K562 (cell line): ENCODE data around the gene CIAO2A. TPM values are rescaled to one million over a fixed set of nuclear protein-coding genes. Genes with fewer than 3 reads are reported as not detected.
A peak's percentile ranks its signal among the peaks of the same experiment; 100 is the strongest.

ENCODE experiments used
- COPS2 ChIP-seq: fragments of 450-650 bp; conservative IDR thresholded peaks from 2 replicates; pipeline ENCODE4 v1.6.1; 2016; ENCODE audit warnings: mild to moderate bottlenecking, moderate library complexity
- MCM5 ChIP-seq: fragments of 450-650 bp; IDR thresholded peaks from 2 replicates; pipeline ENCODE4 v1.6.1; 2016; ENCODE audit warnings: low read depth
- NR4A1 ChIP-seq, 2 experiments: fragments of 250-450 bp in 1 of 2; fragments of 450-650 bp in 1 of 2; sonication (Bioruptor Pico) in 1 of 2; IDR thresholded peaks; 2 replicates each; pipeline versions ENCODE4 v1.4.0 to v1.6.1; 2016 to 2020; ENCODE audit warnings: mild to moderate bottlenecking in 2 of 2, missing compliant biosample characterization in 1 of 2, missing genetic modification characterization in 1 of 2, moderate library complexity in 1 of 2
- PHF8 ChIP-seq: fragments of 200-600 bp; sonication (generic); IDR thresholded peaks from 2 replicates; pipeline ENCODE4 v1.6.1; 2012; ENCODE audit warnings: mixed run types, mild to moderate bottlenecking, inconsistent platforms, low read length, moderate library complexity, borderline replicate concordance
- POLR2H ChIP-seq: IDR thresholded peaks from 2 replicates; pipeline ENCODE4 v1.6.1; 2016; ENCODE audit warnings: missing genetic modification characterization, low read depth, mild to moderate bottlenecking, control low read depth, missing compliant biosample characterization, moderate library complexity
- SIRT6 ChIP-seq: IDR thresholded peaks from one replicate; pipeline ENCODE4 v1.6.1; 2012; ENCODE audit warnings: low read depth, mild to moderate bottlenecking, control low read depth, inconsistent platforms, low read length, moderate library complexity
- ZNF589 ChIP-seq: fragments of 200-800 bp; sonication (Bioruptor generic); IDR thresholded peaks from 2 replicates; pipeline ENCODE4 v1.6.1; 2016; ENCODE audit warnings: low read depth, missing genetic modification characterization, missing compliant biosample characterization
- polyA plus RNA-seq, 8 experiments: library from polyadenylated mRNA; depleted of rRNA in 4 of 8; stranded (reverse) in 5 of 8; unstranded in 3 of 8; fragments of >200 nt; fragmentation: Nextera tagmentation in 2 of 8; fragmentation: Illumina TruSeq in 1 of 8; extraction: Ambion mirVana in 2 of 8; extraction: Trizol in 1 of 8; gene quantifications; 2 replicates each; pipeline versions ENCODE4 v1.2.1 to v1.2.3, GENCODE V29; 2011 to 2014; ENCODE audit warnings: inconsistent platforms in 1 of 8, missing spikeins in 1 of 8
- total RNA-seq, 7 experiments: library from RNA; depleted of rRNA in 6 of 7; stranded (reverse); fragments of >200 nt in 6 of 7; fragmentation: Illumina TruSeq in 2 of 7; extraction: Trizol in 2 of 7; gene quantifications; 2 replicates each; pipeline versions ENCODE4 v1.2.1 to v1.2.3, GENCODE V29; 2011 to 2021; ENCODE audit warnings: low replicate concordance in 1 of 7
- TF ChIP-seq, protein P1 (sequence below), 2 experiments: fragments of 450-650 bp in 1 of 2; sonication (generic) in 1 of 2; formaldehyde crosslinking in 1 of 2; IDR thresholded peaks; 2 replicates each; pipeline versions ENCODE4 v1.7.1 to v1.9.0; 2016 to 2022; ENCODE audit warnings: inconsistent platforms in 1 of 2, mild to moderate bottlenecking in 1 of 2, missing genetic modification reagents in 1 of 2
- TF ChIP-seq, protein P2 (sequence below): fragments of 250-450 bp; sonication (Bioruptor Pico); IDR thresholded peaks from 2 replicates; pipeline ENCODE4 v1.4.0; 2020; ENCODE audit warnings: mild to moderate bottlenecking, moderate library complexity
- TF ChIP-seq, protein P3 (sequence below): sonication (generic); formaldehyde crosslinking; IDR thresholded peaks from 2 replicates; pipeline ENCODE4 v1.8.1; 2023; ENCODE audit warnings: missing genetic modification reagents, mild to moderate bottlenecking, borderline replicate concordance

Gene CIAO2A
- total and polyA plus RNA-seq, 9 of the 15 experiments (the other 6 are each of a cell fraction or from before 2014, with no cell fraction given), result 161 to 429 (median 313) TPM

DNA sequence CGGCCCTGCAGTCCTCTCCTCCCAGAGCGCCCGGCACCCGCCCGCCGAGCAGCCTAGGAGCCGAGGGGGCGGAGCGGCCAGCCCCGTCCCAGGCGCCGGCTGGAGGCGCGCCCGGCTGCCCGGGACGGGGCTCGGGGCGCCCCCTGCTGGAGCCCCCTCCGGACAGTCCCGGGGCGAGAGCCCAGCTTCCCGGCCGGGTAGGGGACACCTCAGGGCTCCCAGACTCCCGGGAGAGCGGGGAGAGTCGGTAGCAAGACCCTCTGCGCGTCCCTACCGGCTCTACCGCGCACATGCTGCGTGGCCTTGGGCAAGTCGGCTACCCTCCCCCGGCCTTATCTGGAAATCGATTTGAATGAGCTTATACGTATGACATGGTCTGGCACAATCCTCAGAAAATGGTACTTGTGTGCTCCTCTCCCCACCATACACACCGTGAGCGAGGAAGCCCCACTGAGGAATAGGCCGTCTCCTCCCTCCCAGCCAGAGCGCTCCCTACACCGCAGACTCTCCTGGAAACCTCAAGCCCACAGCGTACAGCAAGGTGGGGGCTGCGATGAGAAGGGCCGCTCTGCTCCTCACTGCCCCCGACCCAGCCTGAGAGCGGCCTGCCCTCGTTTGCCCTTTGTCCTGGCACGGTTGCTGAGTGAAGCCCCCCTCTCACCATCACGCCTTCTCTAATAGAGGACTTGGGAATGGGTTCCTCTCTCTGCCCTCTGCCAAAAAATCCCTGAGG is 47.1 kb downstream of the CIAO2A start, which contains the start of gene DAPK2 (continued):
- TF ChIP-seq, protein P1, sequence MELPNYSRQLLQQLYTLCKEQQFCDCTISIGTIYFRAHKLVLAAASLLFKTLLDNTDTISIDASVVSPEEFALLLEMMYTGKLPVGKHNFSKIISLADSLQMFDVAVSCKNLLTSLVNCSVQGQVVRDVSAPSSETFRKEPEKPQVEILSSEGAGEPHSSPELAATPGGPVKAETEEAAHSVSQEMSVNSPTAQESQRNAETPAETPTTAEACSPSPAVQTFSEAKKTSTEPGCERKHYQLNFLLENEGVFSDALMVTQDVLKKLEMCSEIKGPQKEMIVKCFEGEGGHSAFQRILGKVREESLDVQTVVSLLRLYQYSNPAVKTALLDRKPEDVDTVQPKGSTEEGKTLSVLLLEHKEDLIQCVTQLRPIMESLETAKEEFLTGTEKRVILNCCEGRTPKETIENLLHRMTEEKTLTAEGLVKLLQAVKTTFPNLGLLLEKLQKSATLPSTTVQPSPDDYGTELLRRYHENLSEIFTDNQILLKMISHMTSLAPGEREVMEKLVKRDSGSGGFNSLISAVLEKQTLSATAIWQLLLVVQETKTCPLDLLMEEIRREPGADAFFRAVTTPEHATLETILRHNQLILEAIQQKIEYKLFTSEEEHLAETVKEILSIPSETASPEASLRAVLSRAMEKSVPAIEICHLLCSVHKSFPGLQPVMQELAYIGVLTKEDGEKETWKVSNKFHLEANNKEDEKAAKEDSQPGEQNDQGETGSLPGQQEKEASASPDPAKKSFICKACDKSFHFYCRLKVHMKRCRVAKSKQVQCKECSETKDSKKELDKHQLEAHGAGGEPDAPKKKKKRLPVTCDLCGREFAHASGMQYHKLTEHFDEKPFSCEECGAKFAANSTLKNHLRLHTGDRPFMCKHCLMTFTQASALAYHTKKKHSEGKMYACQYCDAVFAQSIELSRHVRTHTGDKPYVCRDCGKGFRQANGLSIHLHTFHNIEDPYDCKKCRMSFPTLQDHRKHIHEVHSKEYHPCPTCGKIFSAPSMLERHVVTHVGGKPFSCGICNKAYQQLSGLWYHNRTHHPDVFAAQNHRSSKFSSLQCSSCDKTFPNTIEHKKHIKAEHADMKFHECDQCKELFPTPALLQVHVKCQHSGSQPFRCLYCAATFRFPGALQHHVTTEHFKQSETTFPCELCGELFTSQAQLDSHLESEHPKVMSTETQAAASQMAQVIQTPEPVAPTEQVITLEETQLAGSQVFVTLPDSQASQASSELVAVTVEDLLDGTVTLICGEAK (IDR thresholded peaks at IDR 0.05), result 0 out of 2 replicates have a peak, but pooled peaks have one; percentile 25
- TF ChIP-seq, protein P1 (CRISPR knock-in tag; IDR thresholded peaks at IDR 0.05), result no peak
- TF ChIP-seq PHF8 (peak; percentile 31; the same call in 1 of the 2 replicates), SIRT6 (no peak), ZNF589 (CRISPR knock-in tag) (no peak), COPS2 (no peak), NR4A1 (CRISPR knock-in tag; IDR thresholded peaks at IDR 0.05) (no peak), NR4A1 (tag; IDR thresholded peaks at IDR 0.05) (no peak), POLR2H (no peak), MCM5 (no peak)
- TF ChIP-seq, protein P2, sequence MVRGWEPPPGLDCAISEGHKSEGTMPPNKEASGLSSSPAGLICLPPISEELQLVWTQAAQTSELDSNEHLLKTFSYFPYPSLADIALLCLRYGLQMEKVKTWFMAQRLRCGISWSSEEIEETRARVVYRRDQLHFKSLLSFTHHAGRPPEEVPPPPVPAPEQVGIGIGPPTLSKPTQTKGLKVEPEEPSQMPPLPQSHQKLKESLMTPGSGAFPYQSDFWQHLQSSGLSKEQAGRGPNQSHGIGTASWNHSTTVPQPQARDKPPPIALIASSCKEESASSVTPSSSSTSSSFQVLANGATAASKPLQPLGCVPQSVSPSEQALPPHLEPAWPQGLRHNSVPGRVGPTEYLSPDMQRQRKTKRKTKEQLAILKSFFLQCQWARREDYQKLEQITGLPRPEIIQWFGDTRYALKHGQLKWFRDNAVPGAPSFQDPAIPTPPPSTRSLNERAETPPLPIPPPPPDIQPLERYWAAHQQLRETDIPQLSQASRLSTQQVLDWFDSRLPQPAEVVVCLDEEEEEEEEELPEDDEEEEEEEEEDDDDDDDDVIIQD, result no peak
- TF ChIP-seq, protein P3, sequence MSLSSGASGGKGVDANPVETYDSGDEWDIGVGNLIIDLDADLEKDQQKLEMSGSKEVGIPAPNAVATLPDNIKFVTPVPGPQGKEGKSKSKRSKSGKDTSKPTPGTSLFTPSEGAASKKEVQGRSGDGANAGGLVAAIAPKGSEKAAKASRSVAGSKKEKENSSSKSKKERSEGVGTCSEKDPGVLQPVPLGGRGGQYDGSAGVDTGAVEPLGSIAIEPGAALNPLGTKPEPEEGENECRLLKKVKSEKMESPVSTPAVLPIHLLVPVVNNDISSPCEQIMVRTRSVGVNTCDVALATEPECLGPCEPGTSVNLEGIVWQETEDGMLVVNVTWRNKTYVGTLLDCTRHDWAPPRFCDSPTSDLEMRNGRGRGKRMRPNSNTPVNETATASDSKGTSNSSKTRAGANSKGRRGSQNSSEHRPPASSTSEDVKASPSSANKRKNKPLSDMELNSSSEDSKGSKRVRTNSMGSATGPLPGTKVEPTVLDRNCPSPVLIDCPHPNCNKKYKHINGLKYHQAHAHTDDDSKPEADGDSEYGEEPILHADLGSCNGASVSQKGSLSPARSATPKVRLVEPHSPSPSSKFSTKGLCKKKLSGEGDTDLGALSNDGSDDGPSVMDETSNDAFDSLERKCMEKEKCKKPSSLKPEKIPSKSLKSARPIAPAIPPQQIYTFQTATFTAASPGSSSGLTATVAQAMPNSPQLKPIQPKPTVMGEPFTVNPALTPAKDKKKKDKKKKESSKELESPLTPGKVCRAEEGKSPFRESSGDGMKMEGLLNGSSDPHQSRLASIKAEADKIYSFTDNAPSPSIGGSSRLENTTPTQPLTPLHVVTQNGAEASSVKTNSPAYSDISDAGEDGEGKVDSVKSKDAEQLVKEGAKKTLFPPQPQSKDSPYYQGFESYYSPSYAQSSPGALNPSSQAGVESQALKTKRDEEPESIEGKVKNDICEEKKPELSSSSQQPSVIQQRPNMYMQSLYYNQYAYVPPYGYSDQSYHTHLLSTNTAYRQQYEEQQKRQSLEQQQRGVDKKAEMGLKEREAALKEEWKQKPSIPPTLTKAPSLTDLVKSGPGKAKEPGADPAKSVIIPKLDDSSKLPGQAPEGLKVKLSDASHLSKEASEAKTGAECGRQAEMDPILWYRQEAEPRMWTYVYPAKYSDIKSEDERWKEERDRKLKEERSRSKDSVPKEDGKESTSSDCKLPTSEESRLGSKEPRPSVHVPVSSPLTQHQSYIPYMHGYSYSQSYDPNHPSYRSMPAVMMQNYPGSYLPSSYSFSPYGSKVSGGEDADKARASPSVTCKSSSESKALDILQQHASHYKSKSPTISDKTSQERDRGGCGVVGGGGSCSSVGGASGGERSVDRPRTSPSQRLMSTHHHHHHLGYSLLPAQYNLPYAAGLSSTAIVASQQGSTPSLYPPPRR (CRISPR knock-in tag), result no peak
